ENCODE data around the gene NBPF26. TPM values are rescaled to one million over a fixed set of nuclear protein-coding genes. Genes with fewer than 3 reads are reported as not detected.

NBPF26 gene
- polyA plus RNA-seq, 3 donors from 2014 or later, result 2.0 to 4.0 (median 2.7) TPM

Other genes starting within 250 kb of the NBPF26 start
- gene PPIAL4A, start 165.8 kb downstream of the NBPF26 start, polyA plus RNA-seq, result not detected